Activated CD4-positive, alpha-beta T cell treated with anti-CD3 and anti-CD28 coated beads, Interleukin-2, amount 50 U/mL, for 48 hours (primary cell): ENCODE results near the gene BACH2.
"Not testable (repeated sequence)": the region's sequence is repeated elsewhere in the genome, so short reads cannot be mapped to it uniquely, and the experiment has no call there.

ENCODE experiments used
- DNase-seq, 2 experiments: peaks; one replicate each; pipeline ENCODE4 v3.0.0-alpha.2; 2020

BACH2 gene

DNA sequence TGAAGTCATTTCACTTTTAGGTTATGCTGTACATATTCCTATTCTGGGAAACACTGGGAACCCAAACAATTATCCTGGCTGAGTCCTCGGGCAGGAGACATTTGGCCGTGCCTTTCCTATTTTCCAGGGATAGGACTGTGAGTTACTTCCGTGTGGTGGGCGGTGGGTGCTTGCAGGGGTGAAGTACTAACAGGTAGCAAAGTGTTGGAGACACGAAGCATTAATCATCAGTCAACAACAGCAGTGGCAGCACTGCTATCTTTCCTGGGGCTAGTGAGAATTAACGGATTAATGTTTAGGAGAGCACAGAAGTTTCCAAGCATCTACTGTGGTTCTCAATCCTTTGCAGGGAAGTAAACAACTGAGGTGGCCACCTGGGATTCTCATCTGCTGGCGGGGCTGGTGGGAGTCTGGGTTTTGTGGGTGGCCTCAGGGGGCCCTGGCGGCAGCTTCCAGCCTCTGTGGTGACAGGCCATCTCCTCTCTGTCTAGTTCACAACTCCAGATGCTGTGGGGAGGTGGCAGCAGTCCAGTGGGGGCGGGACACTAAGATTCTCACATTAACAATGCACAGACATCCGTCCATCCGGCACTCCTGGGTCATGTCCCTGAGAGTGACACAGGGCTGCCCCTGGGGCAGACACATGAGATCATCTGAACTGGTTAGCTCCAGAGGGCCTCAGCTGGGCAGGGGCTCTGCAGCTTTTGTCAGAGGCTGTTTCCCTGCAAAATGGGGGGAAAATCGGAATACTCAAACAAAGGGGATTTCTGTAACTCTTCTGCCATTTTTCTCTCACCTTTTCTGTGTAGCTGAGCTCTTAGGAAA is 311.5 kb downstream of the BACH2 start:
- DNase-seq: no peak

DNA sequence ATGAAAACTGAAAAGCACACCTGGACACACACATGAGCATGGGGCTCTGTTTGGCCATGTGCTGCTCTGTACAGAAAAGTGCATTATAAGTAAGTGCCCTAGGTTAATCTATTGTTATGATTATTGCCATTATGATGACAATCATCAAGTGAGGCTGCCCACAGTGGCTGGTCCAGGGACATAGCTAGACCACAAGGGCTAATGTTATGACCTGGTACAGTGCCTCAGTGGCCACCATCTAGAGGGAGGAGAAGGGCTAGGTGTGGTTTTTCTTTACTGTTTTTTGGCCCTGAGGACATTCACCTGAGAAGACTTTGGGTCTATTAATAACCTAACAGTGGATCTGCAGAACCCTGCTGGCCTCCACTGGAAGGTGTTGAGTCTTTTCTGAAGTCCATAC is 316.3 kb downstream of the BACH2 start:
- DNase-seq: no peak

DNA sequence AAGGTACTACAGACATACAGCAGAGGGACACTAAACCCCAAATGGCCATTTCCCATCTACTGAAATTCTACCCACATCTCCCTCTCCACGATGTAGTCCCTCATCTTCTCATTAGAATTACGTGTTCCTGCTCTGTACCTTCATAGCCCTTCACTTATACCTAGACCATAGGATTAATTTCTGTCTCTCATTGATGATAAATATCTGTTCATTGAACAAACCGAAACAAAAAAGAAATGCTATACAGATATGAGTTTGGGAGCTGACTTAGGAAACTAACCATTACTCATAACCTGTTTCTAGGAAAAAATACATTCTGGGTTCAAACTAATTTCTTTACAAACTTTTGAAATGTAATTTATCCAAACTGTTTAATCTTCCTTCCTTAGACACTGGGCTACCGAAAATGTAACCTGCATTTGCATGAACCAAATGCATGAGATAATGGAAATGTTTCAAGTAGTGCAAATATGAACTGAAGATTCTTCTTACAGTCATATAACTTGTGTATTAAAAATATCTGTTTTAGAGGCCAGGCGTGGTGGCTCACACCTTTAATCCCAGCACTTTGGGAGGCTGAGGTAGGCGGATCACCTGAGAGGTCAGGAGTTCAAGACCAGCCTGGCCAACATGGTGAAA is 317.0 kb downstream of the BACH2 start:
- no peak for DNase-seq

DNA sequence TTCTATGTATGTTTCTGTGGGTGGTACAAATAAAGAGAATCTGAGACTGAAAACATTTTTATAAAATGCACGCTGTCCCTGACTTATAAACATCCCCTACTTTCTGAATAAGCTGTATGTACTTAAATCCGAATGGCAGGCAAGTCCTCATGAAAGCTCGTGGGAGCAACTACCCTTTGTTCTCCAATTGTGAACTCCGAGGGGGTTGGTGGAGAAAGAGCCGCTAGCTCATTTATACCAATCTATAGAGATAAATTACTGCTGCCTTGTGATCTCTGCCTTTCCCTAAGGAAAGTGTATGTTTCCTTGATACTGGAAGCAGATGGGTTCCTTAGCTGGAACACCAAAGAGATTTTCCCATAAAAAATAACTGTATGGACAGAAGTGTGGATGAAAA is 317.9 kb downstream of the BACH2 start:
- no peak for DNase-seq

DNA sequence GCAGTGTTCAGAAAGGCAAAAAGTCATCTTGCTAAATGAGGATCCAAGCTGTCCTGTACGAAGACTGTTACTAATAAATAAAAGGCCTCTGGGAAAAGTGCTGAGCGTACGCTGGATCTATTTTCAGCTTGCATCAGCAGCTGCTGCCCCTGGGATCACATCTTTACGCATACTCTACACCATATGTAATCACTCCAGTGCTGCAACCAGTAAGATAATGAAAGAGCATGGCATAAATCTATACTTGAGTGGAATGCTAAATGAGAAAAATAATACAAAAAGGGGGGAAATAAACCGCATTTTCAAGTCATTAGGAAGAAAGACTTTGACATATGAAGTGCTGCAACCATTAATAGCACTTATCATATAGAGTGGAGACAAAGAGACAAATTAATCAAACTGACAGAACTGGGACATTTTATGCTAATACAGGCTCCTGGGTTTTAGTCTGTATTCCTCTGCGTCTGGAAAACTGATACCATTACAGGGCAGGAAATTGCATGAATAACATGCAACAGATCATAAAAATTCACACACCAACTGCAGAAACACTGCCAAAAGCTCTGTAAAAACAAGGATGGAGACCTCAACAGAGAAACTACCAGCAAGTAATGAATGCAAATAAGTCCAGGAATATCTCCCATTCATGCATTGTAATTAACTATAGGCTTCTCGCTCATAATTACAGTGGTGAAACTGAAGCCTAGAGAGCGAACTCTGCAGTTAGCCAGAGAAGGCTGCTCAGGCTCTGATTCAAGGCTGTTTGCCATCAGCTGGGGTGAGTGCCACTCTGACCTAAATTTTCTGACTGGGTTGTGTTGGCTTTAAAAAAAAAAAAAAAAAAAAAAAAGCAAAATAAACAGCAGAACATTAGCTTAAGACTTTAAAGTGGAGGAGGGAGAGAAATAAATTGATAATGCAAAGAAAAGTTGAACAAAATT is 318.6 kb downstream of the BACH2 start:
- DNase-seq: no peak

DNA sequence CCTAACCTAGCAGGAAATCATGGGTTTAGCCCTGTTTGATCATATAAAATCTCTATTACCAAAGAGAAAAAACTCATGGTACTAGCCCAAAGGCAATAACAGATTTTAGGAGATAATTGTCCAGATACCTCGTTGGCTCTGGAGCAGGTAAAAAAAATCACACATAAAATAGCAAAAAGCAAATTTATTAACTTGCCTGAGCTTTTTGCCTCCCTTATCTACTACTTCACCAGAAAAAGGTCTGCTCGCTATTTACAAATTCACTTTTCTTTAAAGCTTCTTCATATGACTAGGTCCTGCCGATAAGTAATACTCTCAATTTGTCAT is 320.0 kb downstream of the BACH2 start:
- DNase-seq: no peak

DNA sequence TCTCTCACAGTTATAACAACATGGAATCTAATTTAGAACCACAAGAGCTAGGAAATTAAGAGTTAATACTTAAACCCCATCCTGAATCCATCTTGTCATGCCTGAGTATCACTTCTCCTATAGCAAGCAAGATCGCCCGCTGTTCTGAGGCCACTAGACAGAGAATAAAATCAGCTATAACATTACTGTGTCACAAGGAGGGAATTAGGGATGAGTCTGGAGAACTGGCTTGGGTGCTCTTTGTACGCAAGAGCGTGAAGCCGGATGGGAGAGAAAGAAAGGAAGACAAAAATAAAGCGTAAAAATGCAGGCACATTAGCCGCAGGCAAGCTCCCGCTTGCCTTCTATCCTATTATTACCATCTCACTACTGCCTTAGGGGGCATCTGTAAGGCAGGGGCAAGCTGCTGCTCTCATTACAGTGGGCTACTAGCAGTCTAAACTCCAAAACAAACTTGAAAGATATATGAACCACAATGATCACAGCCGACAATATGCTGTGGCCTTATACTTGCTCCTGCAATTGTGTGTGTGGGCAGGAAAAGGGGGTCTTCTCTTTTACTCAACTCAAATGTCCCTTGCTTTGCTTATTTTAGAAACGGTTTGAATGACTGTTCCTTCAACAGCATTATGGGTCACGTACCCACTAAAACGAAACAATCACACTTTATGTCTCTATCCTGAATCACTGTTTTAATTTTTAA is 320.5 kb downstream of the BACH2 start:
- no peak for DNase-seq

DNA sequence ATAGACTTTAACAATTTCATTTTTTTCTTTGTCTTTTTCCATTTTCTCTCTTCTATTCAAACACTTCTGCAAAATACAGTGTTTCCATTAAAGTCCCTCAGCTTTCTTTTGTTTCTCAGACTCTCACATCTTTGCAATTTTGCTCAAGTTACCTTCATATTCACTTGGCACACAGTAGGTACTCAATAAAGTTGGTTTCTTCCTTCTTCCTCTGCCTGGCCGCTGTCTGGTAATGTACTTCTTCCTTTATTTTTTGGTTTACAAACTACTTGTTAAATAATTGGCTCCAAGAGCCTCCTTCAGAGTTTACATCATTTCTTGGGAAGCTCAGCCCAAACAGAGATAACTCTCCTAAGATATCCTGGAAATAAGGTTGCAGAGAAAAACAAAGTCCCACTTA is 321.3 kb downstream of the BACH2 start:
- no peak for DNase-seq

DNA sequence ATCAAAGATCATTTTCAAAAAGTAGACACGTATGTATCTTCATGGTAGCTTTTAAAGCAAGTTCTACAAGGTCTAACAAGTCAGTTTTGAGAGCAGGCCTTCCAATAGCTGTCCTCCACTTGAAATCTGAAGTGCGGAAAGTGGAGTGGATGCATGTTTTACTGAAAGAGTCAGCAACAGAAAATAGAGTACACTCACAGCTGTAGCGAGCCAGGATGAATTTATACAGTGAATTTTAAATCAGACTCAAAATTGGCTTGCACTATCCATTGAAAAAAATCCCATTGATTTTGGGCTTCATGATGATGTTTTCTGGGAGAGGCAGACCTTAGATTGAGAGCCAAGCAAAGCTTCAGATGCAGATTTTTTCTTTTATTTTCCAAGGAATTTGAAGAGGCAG is 321.8 kb downstream of the BACH2 start:
- DNase-seq: no peak

DNA sequence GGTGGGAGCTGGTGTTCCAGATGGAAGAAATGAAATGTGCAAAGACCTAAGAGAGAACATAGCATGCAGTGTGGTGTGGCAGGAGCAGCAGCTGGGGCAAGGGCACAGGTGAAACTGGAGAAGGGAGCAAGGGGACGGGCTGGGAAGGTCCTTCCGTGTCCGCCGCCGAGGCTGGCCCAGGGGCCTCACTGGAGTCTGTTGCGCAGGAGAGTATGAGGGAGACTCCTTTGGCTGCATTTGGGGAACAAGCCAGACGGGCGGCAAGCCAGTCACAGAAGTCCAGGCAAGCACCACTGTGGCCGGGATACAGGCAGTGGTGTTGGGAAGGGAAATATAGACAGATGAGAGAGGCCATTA is 324.6 kb downstream of the BACH2 start:
- no peak for DNase-seq

DNA sequence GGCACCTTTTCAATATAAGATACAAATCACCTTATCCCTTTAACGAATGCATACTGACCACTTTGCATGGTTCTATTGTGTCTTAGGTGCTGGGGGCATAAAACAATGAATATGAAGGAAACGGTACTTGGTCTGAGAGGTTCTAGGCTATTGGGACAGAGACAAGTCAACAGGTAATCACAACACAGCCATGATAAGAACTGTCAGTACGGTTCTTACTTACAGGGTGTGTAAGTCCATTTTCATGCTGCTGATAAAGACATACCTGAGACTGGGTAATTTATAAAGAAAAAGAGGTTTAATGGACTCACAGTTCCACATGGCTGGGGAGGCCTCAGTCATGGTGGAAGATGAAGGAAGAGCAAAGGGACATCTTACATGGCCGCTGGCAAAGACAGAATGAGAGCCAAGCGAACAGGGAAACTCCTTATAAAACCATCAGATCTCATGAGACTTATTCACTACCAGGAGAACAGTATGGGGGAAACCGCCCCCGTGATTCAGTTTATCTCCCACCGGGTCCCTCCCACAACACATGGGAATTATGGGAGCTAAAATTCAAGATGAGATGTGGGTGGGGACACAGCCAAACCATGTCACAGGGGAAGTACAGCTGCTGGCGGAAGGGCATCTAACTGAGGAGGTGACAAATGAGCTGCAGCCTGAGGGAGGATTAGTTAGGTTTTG is 325.2 kb downstream of the BACH2 start:
- not testable (repeated sequence) for DNase-seq

DNA sequence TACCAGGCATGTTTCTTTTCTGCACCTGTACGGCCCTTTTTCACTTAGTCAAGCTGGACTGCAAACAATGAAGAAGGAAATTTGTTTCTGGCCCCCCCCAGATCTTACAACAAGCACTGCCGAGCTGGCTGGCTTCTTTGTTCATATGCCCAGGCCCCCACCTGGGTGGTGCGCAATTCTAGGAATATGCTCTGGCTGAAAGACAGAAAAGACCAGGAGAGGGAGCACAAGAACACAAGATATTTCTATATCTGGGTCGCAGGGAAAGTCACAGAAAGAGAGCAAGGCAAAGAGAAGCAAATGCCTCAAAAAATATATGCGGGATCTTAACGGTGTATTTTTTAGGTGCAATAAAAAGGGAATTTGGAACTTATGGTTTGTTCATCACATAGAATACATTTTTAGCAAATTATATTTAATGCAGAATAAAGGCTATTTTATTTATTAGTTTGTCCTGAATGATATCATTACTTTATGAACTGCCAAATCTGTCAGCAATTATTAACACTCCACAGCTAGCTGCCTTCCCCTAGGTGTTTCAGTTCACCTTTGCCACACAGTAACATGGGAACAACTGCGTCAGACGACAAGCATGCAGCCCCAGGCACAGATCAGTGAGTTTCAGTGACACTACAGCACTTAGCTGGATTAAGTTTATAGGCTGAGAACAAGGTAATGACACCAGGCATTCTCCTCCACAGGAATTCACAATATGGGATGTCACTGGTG is 325.9 kb downstream of the BACH2 start:
- no peak for DNase-seq

DNA sequence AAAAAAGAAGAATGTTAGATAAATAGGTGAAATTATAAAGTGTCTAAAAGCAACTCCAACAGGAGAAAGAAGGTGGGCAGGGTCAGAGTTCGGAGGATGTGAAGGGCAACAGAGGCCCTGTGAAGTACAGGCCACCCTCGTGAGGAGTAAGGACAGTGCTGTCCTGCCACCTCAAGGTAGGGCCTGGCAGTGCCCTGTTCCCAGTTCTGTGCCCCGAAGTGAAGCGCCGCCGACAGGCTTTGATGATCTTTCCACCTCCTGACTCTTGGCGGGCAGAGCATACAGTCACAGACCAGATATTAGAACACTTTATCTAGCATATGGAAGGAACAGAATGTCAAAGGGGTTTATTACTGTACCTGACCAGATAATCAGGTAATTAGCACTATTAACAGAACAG is 326.6 kb downstream of the BACH2 start:
- DNase-seq: no peak

DNA sequence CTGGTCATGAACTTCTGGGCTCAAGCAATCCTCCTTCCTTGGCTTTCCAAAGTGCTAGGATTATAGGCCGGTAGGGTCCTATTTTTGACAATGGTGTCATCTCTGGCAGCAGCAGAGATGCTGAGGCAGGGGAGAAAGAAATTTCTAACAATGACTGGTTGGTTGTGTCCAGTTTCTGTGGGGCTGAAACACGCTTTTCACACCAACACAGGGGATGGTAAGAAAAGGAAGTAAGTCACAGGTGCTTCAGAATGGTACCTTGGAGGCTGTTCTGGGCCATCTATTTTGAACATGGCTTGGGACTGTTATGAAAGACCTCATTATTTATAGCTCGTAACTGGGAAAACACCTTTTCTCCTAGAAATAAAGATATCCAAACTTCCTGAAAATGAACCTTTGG is 329.7 kb downstream of the BACH2 start:
- no peak for DNase-seq

DNA sequence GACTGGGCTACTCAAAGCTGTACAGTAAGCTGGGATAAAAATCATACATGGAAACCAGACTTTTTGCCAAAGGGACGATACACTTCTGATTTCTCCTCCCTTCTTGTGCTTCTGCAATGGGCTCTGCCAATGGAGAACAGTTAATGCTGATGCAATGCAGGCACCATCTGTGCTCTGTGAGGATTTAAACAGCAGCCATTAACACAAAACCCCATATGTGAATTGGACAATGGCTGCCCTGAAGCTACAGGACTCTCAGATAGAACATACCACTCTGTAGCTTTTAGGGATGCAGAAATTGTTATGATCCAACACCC is 330.5 kb downstream of the BACH2 start:
- no peak for DNase-seq

DNA sequence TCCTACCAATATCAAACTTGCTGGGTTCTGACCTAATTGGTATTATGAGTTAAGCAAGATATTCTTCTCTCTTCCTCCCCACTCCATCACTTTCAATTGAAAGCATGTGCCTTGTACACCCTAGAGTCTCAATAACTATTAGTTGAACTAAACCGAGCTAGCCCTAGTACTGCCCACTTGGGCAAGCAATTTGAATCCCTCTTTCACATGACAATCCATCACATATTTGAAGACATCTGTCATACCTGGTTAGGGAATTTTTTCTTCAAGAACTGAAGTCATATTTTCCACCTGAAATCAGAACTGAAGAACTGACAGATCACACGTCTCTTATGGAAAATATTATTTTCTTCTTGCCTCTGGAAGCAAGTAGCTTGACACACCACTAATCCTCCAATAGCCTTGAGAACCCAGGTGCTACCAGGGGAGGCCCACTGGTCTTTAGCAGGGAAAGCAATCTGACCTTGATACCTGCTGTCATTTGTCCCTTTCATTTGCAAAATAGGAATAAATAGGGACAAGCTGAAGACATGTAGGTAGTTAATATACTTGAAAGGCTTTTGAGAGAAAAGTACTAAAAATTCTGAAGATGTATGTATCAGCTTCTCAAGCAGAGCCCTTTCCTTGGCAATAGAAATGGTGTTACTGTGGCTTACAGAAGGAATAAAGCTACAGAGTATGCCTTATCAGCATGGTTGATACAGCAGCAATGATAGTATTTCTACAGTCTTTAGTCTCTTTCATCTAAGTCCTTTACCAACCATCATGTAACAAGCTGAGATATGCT is 331.0 kb downstream of the BACH2 start:
- no peak for DNase-seq

DNA sequence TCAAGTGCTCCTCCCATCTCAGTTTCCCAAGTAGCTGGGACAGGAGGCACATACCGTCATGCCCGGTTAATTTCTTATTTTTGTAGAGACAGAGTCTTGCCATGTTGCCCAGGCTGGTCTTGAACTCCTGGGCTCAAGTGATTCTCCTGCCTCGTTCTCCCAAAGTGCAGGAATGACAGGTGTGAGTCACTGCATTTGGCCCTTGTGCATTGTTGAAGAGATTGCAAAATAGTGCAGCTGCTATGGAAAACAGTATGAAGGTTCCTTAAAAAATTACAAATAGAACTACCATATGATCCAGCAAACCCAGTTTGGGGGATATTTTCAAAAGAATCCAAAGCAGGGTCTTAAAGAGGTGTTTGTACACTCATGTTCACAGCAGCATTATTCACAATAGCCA is 333.3 kb downstream of the BACH2 start:
- no peak for DNase-seq

DNA sequence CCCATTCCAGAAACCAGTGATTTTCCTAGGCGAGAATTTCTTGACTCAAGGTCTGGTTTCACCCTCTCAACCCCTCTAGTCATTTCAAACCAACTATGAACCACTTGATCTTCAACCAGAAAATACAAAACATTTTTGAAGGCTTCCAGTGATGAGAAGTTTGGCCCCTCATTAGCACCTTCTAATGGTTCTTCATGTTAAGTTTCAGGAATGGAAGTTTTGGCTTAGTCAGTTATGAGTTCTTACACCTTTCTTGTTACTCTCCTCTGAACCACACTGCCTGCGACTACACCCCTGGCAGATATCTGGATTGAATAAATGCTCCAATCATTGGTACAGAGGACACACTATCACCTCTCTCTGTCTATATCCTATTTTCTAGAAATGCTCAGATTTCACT is 335.2 kb downstream of the BACH2 start:
- DNase-seq: no peak

DNA sequence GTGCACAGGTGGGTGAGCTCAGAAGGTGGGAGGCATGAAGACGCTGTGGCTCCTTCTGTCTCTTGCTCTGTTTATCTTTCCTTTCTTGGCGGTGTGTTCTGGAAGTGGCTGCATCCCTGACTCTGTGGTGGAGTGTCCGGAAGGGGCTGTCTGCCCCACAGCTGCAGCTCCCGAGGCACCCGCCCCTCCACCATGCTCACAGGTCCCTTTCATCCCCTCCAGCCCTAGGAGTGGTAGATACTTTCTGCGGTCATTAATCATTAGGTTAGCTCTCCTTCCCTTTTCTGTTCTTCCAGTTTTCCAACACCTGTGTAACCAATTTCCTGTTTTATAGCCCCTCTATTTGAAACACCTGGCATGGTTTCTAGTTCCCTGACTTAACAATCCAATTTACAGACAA is 336.8 kb downstream of the BACH2 start:
- no peak for DNase-seq

DNA sequence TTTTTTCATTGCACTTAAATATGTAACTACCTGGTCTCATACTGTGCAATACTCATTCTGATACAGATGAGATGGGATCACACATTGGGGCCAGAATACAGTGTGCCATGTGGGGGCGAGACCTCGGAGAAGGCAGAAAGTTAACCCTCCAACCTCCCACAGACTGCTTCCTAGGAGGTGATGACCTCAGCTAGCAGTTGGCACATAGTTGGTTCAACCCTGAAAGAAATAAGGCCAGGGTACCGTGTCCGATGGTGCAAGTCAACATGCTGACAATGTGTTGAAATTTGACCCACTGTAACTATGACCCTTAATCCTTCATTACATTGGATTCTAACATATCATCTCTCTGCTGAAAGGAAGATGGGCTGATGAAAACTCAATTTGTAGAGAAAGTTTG is 340.5 kb downstream of the BACH2 start:
- peak; percentile 47 to 65 for DNase-seq

DNA sequence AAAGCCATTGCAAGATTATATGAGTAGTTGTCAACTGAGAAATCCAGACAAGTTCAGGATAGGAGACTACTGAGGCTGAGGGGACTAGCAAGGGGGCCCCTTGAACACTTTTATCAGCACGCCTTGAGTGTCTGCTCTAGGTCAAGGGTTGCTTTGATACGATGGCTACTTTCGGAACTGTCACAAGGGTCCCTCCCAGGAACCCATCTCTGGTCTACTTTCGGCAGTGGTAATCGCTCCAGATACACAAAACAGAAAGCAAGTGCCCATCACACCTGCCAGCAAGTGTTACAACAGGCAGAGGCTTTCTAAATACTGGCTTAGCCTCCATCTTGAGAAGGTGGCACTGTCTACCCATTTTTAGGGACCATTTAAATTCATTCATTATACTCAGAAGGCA is 341.3 kb downstream of the BACH2 start:
- DNase-seq: no peak
